Astrocyte (in vitro differentiated cells and primary cell): ENCODE data around the gene RAB37.

ENCODE experiments used
- CTCF ChIP-seq: IDR thresholded peaks from 2 replicates; pipeline ENCODE4 v1.5.1; 2011; ENCODE audit warnings: low read depth, mild to moderate bottlenecking, inconsistent platforms, low read length, moderate library complexity; ENCODE audit not compliant: insufficient read depth
- EZH2 ChIP-seq: IDR thresholded peaks from 2 replicates; pipeline ENCODE4 v1.6.1; 2012; ENCODE audit warnings: mild to moderate bottlenecking, low read length, inconsistent platforms; ENCODE audit not compliant: insufficient read depth

GRCh38 chr17:74776044-74776962, 39.2 kb downstream of the RAB37 start, which contains the start of gene NAT9:
- TF ChIP-seq CTCF = no peak
- no peak for TF ChIP-seq EZH2
